Measurements from ENCODE around the gene TMEM61. TPM values are rescaled to one million over a fixed set of nuclear protein-coding genes. Genes with fewer than 3 reads are reported as not detected.
"Not testable (repeated sequence)": the region's sequence is repeated elsewhere in the genome, so short reads cannot be mapped to it uniquely, and the experiment has no call there.

The TMEM61 gene
- total RNA-seq, 1 donor from 2014 or later = not detected

DNA sequence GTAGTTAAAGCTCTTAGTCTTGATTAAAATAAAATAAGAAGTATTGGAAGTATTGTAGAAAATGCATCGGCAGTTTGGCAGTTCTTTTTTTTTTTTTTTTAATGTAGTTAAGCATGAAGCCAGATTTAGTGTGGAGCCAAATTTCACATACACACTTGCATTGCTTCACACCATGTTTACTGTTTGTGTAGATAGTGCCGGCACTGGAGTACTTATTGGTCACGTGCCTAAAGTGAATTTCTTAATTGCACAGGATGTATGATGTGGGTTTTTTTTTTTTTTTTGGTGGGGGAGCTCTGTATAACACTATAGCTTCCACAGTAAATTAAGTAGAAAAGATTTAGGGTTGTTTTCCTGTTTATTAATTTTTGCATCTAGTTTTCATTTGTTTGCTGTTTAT lies 21.2 kb upstream of the TMEM61 start:
- intact Hi-C loops (cut with micrococcal nuclease) = no loop called here

DNA sequence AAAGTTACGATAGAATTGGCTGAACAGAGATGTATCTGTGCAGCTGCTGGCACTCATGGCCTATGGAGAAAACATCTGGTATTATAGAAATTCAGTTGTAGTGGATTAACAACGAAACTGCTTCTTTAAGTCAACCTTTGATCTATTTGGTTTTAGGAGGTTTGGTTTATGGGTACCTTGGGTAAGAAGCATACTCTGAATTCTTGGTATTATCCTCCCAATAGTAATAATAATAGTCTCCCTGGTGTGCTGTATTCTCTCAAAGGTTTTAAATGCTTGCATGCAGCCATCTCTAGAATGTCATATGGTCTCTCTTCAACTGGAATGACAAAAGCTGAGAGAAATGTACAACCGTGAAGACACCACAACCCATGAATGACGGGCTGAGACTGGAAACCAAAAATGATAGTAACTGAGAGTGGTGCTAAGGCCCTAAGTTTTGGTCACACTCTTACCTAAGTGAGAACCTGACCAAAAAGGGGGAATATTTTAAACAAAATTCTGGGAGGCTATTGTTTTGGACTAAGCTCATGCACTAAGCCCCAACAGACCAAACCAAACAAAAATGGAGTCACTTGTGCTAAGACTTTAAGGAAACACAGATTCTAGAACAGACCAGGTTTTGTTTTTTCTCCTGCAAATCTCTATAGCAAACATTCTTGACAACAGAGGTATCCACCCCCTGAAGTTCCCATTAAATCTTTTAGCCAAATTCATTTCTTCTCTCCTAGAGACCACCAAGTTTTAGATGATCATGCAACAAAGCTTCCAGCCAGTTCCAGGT lies 17.6 kb upstream of the TMEM61 start:
- intact Hi-C loops (cut with micrococcal nuclease) = no loop called here

DNA sequence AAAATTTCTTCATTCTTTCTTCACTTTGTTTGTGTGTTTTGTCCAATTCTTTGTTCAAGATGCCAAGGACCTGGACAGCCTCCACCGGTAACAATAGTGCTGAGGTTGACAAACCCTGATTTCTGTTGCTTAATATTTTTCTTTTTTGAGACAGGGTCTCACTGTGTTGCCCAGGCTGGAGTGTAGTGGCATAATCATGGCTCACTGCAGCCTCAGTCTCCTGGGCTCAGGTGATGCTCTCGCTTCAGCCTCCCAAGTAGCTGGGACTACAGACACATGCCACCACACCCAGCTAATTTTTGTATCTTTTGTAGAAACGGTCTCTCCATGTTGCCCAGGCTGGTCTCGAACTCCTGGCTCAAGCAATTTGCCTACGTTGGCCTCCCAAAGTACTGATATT lies 16.6 kb upstream of the TMEM61 start:
- intact Hi-C loops (cut with micrococcal nuclease) = not testable (repeated sequence)

DNA sequence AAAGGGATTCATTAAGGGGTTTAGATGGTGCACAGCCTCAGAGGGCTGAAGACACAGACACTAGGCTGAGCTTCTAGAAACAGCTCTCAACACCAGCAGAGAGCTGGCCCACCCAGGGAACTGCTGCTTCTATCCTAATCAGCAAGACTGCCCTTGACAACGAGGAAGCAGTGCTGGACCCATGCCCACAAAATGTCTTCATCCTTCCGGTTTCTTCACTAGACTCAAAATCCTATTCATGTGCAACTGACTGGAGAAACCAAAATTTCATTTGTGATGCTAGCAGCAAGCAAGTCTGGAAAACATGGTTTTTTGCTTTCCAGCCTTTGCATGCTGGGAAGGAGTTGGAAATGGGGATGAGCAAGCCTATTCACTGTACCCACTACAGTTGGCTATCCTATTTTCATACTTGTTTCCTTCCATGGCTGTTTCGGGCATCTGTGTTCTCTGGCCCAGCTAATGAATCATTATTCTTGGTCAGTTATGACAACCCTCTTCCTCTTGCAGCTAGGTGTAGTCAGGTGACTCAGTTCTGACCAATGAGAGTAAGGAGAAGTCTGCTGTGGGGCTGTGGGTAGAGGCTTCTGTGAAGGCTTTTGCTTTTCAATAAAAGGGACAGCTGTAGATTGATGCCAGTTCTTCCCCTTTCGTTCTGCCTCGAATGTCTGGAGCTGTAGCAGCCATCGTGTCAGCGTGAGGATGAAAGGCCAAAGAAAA lies 14.6 kb upstream of the TMEM61 start:
- intact Hi-C loops (cut with micrococcal nuclease) = loop anchor here (2.0 kb wide), 1 partner anchor 21 kb away; no protein-coding TSS in a partner anchor

DNA sequence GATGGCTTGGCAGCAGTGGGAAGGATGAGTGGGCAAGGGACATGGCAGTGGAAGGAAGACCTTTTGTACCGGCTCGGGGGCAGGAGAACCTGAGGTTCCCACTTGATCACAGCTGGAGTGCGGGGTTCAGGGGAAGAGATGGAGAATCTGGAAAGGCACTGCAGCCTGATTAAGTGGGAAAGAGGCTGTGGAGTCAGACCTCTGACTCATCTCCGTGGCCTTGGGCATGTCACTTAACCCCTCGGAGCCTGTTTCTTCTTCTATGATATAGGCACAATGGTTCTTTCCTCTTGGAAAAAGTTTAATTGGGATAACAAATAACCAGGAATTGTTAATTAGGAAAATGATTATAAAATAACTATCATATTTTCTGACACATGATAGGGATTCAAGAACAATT lies 13.1 kb upstream of the TMEM61 start:
- intact Hi-C loops (cut with micrococcal nuclease) = loop anchor here (2.0 kb wide), 1 partner anchor 19 kb away; no protein-coding TSS in a partner anchor

DNA sequence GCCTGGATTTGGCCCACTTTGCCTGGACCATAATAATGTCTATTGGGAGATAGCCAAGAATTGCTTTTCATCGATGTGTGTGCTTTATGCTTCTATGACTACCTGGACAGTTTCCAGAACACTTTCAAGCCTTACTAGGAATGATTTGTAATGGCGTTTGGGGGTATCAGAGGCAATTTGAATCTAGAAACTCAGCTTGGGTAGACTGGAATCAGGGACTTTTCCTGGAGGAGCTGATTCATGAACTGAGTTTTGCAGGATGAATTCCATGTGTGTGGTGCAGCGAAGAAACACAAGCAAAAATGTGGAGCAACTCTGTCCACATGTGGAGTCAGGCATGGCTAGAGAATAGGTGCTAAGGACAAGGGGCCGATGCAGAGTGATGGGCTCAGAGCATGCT lies 11.9 kb upstream of the TMEM61 start:
- intact Hi-C loops (cut with micrococcal nuclease) = no loop called here

DNA sequence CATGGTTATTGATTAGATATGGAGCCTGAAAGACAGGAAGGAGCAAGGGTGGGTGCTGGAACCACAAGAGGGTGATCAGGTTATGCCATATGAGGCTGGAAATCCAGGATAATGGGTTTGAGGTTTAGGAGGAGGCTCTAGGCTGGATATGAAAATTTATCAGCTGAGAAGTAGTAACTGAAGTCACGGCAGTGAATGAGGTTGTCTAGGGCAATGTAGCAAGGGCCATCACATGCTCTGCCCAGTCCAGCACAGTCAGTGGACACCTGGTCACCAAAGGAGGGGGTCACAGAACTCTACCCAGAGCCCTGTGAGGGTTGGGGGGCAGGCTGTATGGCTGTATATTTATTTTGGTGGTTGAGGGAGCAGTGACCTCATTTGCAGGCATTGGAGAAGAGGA lies 10.5 kb upstream of the TMEM61 start:
- intact Hi-C loops (cut with micrococcal nuclease) = no loop called here

DNA sequence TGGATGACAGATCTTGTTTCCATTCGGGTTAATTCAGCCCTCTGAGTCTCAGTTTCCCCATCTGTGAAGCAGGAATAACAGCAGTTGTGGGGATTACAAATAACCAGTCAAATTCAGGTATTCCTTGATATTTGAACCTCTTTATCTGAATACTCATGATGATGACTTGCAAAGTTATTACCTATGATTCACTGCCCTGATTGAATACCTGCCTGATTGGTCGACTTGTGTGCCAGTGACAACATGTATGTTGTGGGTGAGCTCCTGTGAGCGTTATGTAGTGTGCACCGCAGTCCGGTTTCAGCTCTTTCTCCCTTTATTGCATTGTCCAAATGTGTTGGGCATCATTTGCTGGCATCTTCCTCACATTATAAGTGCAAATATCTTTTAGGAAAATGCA lies 9.5 kb upstream of the TMEM61 start:
- intact Hi-C loops (cut with micrococcal nuclease) = no loop called here

DNA sequence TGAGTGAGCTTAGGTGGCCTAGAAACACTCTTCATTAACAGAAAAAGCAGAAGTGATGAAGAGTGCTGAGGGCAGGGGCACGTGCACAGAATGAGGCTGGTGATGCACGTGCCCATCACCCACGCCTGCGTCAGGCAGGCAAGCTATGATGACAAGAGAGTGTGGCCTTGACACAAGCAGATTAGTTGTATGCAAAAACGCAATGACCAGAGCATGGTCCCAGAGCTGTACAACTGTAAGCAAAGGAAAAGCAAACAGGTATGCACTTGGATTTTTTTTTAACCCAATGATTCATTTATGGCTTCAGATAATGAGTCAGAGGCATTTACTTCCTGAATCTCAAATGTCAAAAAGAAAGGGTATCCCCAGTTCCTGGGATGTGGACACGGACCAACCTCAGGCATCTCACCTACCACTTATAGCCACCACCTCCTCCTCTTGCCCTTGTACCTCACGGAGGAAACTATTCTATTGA lies 9.1 kb upstream of the TMEM61 start:
- intact Hi-C loops (cut with micrococcal nuclease) = no loop called here

DNA sequence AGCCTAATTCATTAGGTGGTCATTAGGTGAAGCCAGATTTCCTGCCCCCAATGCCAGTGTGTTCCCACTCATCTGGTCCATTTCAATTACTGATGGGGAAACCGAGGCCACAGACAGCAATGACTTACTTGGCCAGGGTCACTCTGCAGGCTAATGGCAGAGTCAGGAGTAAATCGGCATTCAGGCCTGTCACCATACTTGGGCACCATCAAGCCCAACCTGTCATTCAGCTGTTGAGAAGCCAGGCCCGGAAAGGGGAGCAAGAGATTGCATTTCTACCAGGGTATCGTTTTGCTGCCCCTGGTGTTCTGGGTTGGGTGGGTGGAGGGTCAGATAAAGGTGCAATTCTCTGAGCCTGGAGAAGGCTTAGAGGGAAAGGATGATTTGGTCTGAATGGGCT lies 8.0 kb upstream of the TMEM61 start:
- intact Hi-C loops (cut with micrococcal nuclease) = no loop called here

DNA sequence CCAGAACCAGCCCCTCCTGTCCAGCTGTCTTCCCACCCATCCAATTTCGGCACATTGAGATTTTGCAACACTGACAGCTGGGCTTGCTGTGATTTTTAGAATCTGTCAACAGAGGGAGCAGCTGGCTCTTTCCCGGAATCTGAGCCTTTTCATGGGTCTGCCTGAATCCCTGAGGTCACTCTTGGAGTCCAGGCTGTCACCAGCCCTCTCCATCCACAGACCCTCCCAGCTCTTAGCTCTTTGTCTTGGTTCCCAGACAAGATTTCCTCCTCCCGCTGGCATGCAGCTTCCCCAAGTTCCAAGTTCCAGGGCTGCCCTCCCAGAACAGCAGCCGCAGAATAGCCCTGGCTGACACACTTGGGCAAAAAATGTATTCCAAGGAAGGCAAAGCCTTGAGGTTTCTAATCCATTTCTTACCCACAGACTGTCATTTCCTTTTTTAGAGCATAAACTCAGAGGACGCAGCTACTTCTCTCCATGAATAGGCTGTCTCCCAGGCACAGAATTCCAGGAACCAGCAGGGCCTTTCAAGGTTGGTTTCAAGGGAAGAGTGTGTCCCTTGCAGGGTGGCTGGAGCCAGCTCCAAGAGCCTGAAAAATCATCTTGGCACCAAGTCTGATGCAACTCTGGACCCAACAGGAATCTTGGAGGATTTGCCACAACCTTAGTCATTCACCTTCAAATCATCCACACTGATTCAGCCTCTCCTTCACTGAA lies 7.1 kb upstream of the TMEM61 start:
- intact Hi-C loops (cut with micrococcal nuclease) = no loop called here

DNA sequence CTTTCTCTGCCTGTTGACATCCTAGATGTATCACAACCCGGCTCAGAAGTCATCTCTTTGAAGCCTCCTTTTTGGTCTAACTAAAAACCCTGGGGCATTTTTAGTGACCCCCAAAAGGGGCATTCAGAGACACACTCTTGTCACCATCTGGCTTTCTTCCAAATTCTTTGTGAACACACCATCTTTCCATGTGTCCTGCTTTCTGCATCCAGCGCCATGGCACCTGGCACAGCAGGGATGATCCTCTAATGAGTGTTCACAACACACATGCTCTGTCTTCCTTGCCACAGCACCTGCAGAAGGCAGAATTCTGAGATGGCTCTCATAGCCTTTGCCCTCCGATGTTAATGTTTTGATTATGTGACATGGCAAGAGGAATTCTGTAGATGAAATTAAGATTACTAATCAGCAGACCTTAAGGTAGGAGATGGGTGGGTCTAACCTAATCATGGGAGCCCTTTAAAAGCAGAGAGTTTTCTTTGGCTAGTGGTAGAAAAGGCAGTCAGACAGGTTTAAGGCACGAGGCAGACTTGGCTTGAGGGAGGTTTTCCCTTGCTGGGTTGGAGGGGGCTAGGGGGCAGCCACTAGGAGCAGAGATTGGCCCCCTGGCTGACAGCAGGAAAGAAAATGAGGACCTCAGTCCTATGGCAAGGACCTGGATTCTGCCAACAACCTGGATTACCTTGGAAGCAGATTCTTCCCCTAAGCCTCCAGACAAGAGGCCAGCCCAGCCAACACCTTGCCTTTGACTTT lies 4.9 kb upstream of the TMEM61 start:
- intact Hi-C loops (cut with micrococcal nuclease) = no loop called here

DNA sequence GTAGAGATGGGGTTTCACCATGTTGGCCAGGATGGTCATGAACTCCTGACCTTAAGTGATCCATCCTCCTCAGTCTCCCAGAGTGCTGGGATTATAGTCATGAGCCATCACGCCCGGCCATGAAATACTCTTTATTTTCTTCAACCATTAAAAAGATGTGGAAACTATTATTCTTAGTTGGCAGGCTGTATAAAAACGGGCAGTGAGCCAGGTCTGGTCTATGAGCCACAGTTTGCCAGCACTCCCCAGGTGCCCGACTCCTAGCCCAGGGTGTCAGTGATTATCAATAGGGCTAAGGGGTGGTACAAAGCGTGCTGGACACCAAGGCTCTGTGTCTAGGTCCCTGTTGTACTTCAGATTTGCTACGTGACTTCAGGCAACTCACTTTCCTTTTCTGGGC lies 3.7 kb upstream of the TMEM61 start:
- intact Hi-C loops (cut with micrococcal nuclease) = no loop called here

DNA sequence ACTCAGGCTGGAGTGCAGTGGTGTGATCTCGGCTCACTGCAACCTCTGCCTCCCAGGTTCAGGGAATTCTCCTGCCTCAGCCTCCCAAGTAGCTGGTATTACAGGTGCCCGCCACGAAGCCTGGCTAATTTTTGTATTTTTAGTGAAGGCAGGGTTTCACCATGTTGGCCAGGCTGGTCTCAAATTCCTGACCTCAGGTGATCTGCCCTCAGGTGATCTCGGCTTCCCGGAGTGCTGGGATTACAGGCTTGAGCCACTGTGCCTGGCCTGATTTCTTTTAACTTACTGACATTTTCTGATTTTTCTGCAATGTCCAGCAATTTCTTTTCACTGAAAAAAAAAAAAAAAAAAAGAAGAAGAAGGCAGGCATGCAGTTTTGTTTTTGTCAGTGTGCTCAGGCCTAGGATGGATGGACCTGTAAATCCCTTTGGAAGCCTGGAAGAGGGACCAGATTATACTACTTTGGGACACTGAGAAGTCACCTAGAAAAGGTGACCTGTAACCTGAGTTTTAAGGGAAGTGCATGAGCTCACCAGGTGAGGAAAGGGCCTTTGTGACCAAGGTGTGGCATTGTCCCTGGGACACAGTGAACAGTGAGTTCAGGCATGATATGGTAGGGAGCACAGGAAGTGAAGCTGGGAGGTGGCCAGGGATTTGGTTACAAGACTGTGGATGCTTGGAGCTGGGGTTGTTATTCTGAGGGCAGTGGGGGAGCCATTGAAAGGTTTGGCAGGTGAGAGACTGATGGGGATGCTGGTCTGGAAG lies 2.7 kb upstream of the TMEM61 start:
- intact Hi-C loops (cut with micrococcal nuclease) = no loop called here

DNA sequence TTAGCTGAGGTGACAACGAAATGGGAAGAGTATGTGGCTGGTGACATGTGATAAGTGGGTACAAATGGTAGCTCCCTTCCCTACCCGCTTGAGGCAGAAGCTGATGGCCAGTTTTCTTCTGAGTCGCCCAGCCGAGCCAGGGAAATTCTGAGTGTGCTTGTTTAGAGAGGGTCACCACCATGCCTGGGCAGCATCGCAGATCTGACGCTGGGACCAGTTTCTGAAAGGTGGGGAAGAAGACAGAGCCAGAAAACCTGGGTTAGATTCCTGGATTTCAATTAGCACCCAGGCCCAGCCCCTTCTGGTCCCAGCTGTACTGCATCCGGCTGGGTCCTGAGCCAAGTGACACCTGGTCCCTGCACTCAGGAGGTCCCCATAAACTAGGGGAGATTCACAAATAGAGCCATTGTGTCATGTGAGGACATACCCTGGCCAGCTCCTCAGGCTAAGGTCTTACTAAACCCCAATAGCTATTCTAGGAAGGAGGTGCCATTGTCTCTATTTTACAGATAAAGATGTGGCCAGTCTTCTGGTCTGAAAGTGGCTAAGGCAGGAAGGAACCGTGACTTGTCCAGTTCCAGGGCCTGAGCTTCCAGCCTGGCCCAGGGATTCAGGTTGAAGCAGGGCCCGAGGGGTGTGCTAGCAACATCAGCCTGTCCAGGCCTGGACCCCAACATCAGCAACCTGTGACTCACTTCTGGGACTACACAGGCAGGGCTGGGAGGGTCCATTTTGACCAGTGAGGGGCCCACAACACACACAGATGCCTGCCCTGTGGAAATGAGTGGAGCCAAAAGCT lies 1.7 kb upstream of the TMEM61 start:
- intact Hi-C loops (cut with micrococcal nuclease) = no loop called here

DNA sequence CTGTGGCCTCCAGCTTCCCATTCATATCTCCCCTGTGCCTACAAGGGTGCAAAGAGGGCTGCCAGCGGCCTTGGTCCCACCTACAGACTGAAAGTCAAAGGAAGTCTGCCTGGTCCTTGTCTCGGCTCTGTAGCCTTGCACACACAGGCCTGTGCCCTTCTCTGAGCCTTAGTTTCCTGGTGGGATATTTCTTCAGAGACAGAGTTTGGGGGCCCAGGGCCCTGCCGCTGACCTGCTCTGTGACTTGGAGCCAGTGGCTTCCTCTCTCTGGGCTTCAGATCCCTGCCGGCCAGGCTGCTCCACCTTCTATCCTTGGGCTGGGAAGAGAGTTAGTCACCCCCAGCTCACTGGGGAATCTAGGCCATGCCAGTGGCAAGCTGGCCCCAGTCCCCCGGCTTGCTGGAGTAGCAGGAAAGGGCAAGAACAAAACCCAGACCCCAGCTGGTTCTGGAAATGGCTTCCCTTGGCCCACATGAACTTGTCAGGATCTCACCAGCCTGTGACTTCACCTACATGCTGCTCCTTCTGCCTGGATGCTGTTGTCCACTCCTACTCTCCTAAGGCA lies 1.0 kb upstream of the TMEM61 start:
- intact Hi-C loops (cut with micrococcal nuclease) = no loop called here

DNA sequence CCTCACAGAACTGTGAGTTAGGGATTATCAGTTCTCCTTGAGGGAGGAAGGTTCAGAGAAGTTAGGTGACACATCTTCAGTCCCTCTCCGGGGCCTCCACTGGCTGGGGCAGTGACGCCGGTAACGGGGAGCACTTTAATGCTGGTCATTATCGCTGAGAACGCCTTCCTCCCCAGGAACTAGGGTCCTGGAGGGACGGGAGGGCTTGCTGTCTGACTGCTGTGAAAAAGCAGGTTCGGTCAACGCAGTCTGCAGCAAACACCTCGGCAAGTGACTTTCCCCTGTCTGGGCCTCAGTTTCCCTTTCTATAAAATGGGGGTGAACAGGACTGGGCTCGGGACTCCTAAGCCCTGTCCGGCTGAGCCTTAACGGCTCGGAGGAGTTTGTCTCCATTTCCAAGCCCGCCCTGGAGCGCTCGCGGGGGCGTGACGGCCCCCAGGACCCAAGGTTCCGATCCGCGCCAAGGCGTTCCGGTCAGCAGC lies 341 bp upstream of the TMEM61 start:
- intact Hi-C loops (cut with micrococcal nuclease) = no loop called here

DNA sequence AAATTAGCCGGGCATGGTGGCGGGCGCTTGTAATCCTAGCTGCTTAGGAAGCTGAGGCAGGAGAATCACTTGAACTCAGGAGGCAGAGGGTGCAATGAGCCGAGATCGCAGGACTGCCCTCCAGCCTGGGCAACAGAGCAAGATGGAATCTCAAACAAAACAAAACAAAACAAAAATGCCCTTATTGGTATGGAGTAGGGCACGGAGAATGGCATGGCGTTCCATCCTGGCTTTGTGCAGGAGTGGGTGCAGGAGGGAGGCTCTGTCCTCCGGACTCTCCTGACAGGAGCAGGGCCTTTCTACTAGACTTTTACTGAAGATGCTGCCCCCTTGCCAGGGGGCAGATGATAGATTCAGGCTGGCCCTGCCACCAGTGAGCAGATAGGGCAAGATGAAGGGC lies 1.0 kb downstream of the TMEM61 start:
- intact Hi-C loops (cut with micrococcal nuclease) = no loop called here

DNA sequence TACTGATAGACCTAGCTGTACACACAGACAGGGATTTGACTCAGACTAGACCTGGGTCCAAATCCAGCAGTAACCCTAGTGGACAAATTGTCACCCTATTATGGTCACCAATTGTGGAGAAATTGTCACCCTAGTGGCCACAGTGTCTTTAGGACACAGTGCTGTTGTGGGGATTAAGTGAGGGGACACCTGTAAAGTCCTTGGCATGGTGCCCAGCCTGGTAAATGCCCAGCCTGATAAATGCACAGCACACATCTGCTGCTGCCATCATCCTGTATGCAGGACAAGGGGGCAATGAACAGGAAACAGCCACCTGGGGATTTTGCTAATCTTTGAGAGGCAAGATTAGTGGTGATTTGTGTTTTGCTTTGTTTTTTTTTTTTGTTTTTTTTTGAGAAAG lies 2.3 kb downstream of the TMEM61 start:
- intact Hi-C loops (cut with micrococcal nuclease) = no loop called here

All from T-helper 1 cell treated with Interleukin-12 subunit alpha and Interleukin-12 subunit beta and Interleukin-4 antibody, amounts not matched to agents 30 ng/mL and 1 ng/mL, for 36 hours (primary cell).